Measurements from ENCODE around the gene ACER2. TPM values are rescaled to one million over a fixed set of nuclear protein-coding genes. Genes with fewer than 3 reads are reported as not detected.
A peak's percentile ranks its signal among the peaks of the same experiment; 100 is the strongest.
"Not testable (repeated sequence)": the region's sequence is repeated elsewhere in the genome, so short reads cannot be mapped to it uniquely, and the experiment has no call there.

Gene ACER2
- polyA plus RNA-seq, 3 donors = 2.9 to 5.6 (median 3.3) TPM

DNA sequence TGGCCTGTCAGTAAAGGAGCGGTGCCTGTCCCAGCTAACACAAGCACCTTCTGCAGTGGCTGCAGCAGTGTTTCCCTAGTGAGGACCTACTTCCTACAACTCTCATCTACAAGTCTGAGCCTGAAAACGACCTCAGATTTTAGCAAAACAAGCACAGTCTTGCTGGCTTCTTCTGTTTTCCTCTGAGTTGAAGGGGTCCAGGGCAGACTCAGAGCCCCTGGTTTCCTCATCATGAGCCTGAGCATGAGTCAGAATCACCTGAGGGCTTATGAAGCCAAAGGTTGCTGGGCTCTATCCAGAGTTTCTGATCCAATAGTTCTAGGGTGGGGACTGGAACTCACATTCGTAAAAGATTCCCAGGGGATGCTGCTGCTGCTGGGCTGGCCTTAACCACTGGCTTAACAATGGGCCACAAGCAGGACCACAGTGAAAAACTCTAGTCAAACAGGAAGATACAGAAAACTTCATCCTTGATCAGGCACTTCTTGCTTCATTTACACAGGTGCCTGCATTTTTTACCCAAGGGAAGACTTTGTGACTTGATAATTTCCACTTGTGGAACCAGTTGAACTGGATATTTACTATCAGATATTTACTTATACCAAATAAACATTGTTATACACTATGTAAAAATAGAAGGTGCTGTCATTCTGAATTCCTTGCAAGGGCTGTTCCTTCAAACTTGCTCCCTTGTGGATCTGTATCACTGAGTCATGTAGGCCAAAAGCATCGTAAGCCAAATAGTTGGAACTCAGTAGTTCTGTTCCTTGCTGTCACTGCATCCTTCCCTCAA lies 4.3 kb upstream of the ACER2 start:
- WGBS, 3 donors = 46 to 73% (median 60%) methylated on average over 4 of the region's 4 CpGs
- H3K27ac ChIP-seq (ENCODE audit: low read depth, low read length) = no peak overlapping the region

DNA sequence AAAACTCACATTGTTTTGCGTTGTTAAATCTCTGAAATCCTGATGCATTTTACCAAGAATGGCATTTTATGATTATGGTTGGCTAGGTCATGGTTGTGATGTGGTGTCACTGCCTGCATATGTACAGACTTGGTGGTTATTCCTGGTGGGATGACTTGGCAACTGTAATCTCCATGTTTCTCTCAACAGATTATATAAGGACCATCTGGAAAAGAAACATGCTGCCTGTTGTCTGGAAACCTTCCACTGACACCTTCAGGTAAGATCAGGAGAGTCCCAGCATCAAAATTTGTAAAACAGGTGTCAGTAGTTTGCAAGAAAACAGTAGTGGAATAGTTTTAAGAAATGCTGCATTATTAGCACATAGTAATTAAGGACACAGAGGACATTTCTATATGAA lies 3.0 kb upstream of the ACER2 start:
- H3K27ac ChIP-seq (ENCODE audit: low read depth, low read length) = no peak overlapping the region
- 94 to 96% (median 94%) methylated on average over 1 of the region's 1 CpG for WGBS, 3 donors

DNA sequence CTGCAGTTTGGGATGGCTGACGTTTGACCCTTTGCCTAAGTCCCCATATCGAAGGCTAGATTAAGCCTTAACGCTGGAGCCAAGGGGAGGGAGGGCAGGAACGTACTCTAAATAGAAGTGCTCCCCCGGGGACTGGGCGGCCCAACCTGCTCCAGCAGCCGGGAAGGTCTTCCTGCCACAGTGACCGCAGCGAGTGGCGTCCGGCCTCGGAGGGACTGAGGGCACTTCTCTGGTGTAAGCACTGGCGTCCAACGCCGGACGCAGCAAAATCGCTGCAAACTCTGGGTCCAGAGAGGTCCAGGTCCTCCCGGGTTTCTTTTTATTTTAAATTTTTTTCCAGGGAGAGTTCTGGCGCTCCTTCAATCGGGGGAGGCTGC lies 505 bp upstream of the ACER2 start:
- peak overlapping the region; percentile 41 for H3K27ac ChIP-seq (ENCODE audit: low read depth, low read length)
- WGBS, 3 donors = 2 to 5% (median 2%) methylated on average over 20 of the region's 20 CpGs

DNA sequence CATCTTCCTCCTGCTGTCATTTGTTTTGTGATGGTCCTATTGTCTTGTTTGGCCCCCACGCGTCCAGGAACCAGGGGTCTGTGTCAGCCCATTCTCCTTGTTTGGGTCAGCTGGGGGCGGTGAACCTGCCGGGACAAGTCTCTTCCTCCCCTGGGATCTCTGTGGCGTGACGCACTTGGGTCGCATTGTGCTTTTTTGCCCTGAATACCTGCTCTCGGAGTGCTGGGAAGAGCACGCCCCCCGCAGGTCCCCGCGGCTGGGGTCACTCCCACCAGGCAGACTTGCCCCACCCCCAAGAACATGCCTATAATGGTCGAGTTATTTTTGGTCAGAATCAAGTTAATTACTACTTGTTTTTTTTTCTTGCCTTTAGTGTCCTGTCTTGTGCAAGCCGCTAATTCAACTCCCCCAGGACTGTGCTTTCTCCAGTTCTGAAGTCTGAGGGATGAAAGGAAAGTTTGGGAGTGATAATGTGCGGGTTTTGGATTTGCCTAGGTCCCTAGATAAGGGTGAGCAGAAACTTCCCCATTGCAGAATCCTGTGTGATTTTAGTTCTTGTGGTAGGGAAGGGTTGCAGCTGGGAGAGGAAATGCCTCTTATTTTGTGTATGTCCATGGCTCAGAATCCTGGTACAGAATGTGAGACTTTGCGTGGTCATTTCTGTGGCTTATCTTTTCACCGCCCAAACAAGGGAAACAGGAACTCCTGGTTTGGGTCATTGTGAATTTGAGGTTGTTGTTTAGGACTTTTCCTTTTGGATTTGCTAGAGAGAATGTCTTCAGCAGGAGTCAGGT lies 789 bp downstream of the ACER2 start:
- no peak overlapping the region for H3K27ac ChIP-seq (ENCODE audit: low read depth, low read length)
- 1 to 4% (median 3%) methylated on average over 17 of the region's 17 CpGs for WGBS, 3 donors

DNA sequence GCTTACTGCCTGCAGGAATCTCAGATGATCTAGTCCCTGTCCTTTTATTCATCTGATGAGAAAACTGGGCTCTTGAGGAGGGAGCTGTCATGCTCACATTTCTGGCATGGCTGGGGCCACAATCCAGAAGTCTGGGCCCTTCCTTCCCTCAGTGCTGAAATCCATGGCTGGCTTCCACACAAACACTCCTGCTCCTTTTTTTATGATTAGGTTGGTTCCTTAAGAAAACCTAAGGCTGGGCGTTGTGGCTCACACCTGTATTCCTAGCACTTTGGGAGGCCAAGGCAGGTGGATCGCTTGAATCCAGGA lies 1.3 kb downstream of the ACER2 start:
- WGBS, 3 donors = 90 to 97% (median 97%) methylated on average over 2 of the region's 2 CpGs
- no peak overlapping the region for H3K27ac ChIP-seq (ENCODE audit: low read depth, low read length)

DNA sequence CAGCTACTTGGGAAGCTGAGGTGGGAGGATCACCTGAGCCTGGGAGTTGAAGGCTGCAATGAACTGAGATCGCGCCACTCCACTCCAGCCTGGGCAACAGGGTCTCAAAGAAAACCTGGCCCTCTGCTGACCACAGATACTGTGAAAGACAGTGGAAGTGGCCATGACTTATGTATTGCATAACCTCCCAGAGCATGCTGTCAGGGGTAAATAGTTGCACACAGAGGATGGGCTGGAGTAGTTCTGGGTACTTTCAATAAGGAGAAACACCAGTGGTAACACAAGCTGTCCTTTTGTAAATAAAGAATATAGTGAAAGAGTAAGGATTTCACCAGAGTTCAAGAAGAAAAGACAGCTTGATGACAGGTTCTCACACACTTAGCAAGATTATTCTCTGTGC lies 1.8 kb downstream of the ACER2 start:
- H3K27ac ChIP-seq (ENCODE audit: low read depth, low read length) = no peak overlapping the region
- WGBS, 3 donors = 99 to 100% (median 100%) methylated on average over 2 of the region's 2 CpGs

DNA sequence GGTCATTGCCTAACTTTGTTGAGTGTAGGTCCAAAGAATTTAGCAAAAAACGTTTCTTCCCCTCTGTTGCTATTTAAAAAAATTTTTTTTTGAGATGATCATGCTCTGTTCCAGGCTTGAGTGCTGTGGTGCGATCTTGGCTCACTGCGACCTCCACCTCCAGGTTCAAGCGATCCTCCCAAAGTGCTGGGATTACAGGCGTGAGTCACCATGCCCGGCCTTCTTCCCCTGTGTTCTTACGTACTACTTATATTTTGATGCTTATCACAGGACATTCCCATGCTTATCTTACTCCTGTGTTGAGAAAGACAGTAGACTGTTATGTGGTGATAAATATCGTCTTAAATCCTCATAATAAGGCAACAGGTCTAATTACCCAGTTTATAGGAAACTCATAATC lies 2.5 kb downstream of the ACER2 start:
- 86 to 92% (median 87%) methylated on average over 8 of the region's 8 CpGs for WGBS, 3 donors
- H3K27ac ChIP-seq (ENCODE audit: low read depth, low read length) = no peak overlapping the region

DNA sequence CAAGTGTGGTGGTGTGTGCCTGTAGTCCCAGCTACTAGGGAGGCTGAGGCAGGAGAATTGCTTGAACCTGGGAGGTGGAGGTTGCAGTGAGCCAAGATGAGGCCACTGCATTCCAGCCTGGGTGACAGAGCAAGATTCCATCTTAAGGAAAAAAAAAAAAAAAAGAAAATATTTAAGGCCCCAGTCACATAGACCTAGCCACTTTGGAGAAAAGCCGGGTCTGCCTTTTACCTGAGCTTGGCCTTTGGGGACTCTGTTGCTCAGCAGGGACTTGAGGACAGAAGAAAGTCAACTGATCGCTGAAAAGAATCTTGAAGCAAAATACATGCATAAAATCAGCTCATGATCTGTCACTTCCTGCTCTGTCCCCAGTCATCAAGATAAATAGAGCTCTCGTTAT lies 4.6 kb downstream of the ACER2 start:
- H3K27ac ChIP-seq (ENCODE audit: low read depth, low read length) = not testable (repeated sequence)
- WGBS, 3 donors = 61 to 94% (median 67%) methylated on average over 3 of the region's 3 CpGs

DNA sequence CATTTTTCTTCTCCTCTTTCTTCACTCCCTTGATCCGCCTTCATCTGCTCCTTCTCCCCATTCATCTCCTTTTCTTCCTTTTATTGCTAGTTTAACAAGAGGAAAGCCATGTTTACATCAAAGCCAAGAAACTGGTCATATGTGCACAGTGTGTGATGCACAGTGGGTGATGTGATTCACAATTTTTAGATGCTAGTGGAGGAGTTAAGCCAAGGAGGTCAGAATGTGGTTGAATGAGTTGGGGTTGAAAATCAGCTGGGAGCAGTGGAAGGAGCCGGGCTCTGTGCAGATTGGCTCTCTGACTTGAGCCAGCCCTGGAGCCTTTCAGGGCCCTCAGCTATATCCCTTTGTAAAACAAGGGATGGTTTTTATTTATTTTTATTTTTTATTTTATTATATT lies 7.3 kb downstream of the ACER2 start:
- 93 to 97% (median 93%) methylated on average over 2 of the region's 2 CpGs for WGBS, 3 donors

DNA sequence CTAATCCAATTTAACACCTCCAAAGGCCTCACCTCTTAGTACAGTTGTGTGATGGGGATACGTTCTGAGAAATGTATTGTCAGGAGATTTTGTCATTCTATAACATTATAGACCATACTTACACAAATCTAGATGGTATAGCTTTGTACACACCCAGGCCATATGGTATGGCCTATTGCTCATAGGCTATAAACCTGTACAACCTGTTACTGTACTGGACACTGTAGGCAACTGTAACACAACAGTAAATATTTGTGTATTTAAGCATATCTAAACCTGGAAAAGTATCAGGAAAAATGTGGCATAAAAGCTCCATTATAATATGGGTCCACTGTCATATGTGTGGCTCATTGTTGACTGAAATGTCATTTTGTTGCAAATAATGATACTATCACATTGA lies 12.1 kb downstream of the ACER2 start:
- 91 to 100% (median 100%) methylated on average over 1 of the region's 1 CpG for WGBS, 3 donors
- H3K27ac ChIP-seq (ENCODE audit: low read depth, low read length) = no peak overlapping the region

More for the DNA sequence above, 7.3 kb downstream of the ACER2 start:
- no peak overlapping the region for H3K27ac ChIP-seq (ENCODE audit: low read depth, low read length)

DNA sequence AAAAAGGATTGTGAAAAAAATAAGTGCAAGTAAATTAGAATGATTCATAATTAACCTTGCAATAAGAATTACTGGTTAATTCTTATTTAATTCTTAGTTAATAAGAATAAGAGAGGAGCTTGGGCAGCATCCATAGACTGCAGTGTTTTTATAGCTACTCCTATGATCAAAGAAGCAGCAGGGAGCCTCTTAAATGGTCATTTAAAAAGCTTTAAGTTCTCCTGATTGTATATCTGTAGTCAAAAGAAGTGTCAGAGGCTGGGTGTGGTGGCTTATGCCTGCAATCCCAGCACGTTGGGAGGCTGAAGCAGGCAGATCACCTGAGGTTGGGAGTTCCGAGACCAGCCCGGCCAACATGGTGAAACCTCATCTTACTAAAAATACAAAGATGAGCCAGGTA lies 14.4 kb downstream of the ACER2 start:
- WGBS, 3 donors = 93 to 100% (median 95%) methylated on average over 3 of the region's 3 CpGs
- H3K27ac ChIP-seq (ENCODE audit: low read depth, low read length) = no peak overlapping the region

DNA sequence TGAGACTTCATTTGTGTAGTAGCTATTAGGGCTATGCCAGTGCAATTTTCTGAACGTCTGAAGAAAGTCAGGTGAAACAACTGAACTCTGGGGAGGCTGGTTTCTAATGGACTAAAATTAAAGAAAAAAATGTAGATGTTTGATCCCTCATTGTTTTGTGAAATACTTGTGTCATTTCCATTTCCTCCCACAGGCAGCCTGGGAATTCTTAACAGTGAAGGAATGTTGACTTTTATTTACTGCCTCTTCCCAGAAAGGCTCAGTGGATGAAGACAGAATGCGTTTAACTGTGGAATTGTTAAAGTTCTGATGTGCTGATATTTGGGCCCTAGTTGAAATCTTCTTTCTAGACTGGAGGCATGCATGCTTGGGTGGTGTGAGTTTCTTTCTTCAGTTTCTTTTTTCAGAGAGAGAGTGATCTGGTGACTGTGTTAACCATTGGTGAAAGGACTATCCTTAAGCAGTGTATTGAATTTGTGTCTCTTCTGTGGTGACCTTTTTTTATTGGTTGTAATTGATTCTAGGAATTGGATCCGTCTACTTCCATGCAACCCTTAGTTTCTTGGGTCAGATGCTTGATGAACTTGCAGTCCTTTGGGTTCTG lies 15.5 kb downstream of the ACER2 start:
- no peak overlapping the region for H3K27ac ChIP-seq (ENCODE audit: low read depth, low read length)
- 39 to 56% (median 51%) methylated on average over 3 of the region's 3 CpGs for WGBS, 3 donors

DNA sequence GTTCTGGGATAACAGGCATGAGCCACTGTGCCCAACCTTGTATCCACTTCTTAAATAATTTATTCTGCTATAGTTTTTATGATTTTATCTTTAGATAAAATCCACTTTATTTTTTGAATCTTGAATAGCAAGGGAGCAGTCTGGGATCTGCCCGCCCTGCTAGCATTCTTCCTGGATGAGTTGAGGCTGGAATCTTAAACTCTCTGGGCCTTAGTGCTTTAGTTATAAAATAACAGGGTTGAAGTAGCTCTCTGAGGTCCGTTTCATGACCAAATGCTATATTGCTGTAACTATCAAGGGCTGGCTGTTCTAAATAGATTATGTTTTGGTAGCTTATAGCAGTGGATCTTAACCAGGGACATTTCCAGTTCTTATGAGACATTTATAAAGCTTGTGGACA lies 20.8 kb downstream of the ACER2 start:
- WGBS, 3 donors = 81 to 86% (median 83%) methylated on average over 2 of the region's 2 CpGs
- H3K27ac ChIP-seq (ENCODE audit: low read depth, low read length) = no peak overlapping the region

DNA sequence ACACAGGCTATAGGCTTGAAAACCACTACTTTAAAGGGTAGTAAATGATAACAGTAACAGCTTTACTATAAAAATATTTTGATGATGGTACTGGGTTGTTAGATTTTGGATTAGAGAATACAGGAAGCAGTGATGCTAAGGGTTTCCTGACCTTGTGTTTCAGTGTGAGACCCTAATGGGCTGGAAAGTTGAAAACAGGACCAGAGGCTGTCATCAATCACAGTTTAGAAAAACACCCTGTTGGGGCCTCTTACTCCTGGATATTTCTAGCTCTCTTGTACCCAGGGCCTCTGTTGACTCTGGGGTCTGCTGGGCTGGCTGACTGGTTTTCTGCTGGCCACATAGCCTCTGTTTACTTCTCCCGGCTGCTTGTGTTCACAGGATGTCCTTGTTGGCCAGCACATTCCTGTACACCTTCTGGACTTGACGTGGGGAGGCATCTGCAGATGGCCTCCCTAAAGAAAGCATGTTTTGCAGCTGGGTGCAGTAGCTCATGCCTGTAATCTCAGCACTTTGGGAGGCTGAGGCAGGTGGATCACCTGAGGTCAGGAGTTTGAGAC lies 21.5 kb downstream of the ACER2 start:
- WGBS, 3 donors = 64 to 70% (median 64%) methylated on average over 2 of the region's 2 CpGs
- H3K27ac ChIP-seq (ENCODE audit: low read depth, low read length) = no peak overlapping the region

DNA sequence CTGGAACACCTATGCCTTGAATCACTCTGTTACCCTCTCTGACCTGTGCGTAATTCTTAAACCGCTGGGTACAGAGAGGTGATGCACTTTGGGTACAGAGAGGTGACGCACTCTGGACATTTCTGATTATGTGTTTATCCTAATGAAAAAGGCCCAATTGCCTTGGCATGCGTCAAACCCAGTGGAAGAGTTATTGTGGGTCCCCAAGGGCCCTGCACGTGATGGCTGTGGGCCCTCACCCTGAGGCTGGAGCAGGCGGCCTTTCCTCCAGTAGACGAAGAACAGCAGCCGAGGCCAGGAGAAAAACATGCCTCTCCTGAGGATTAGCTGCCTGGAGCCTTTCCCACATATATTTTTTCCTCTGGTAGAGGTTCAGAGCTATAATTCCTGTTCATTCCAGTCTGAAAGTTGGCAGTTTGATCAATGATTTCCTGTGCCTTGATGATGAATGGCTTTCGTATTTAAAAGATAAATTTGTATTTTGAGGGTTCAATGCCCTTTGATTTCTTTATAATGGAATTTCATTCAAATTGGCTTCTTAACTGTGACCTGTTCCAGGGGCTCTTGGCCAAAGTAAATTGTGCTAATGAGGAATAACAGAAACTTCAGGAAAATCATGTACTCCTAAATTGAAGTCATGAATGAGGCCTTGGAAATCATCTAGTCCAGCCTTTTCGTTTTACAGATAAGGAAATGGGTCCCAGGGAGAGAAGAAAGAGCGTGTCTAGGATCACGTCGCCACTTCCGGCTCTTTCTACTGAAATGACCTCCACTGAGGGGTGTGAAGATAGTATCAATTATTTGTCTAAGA lies 22.8 kb downstream of the ACER2 start:
- 47 to 58% (median 55%) methylated on average over 14 of the region's 14 CpGs for WGBS, 3 donors
- H3K27ac ChIP-seq (ENCODE audit: low read depth, low read length) = no peak overlapping the region

DNA sequence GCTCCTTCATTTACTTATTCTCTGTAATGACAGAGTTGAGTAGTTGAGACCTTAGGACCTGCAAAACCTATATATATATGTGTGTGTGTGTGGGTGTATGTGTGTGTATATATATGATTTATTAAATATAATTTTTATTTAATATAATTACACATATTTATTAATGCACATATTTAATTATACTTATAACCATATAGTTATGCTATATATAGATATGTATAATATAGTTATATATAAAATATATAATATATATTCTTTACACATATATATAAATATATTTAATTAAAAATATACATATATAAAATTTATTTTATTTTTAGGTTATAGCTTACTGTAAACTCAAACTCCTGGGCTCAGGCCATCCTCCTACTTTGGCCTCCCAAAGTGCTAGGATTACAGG lies 23.7 kb downstream of the ACER2 start:
- H3K27ac ChIP-seq (ENCODE audit: low read depth, low read length) = no peak overlapping the region

DNA sequence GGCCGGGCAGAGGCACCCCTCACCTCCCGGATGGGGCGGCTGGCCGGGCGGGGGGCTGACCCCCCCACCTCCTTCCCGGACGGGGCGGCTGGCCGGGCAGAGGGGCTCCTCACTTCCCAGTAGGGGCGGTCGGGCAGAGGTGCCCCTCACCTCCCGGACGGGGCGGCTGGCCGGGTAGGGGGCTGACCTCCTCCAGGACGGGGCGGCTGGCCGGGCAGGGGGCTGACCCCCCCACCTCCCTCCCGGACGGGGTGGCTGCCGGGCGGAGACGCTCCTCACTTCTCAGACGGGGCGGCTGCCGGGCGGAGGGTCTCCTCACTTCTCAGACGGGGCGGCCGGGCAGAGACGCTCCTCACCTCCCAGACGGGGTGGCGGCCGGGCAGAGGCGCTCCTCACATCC lies 24.9 kb downstream of the ACER2 start:
- 94 to 99% (median 94%) methylated on average over 15 to 29 of the region's 35 CpGs for WGBS, 3 donors
- not testable (repeated sequence) for H3K27ac ChIP-seq (ENCODE audit: low read depth, low read length)

DNA sequence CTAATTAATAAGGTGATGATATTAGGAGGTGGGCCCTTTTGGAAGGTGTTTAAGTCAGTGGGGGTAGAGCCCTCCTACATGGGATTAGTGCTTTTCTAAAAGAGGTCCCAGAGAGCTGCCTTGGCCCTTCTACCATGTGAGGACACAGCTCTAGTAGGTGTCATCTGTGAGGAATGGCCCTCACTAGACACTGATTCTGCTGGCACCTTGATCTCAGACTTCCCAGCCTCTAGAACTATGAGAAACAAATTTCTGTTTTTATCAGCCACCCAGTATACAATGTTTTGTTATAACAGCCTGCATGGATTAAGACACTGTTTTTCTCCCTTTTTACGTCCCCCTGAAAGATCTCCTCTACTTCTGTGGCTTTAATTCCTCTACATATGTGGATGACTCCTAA lies 31.6 kb downstream of the ACER2 start:
- 86 to 95% (median 93%) methylated on average over 1 of the region's 1 CpG for WGBS, 3 donors
- no peak overlapping the region for H3K27ac ChIP-seq (ENCODE audit: low read depth, low read length)

Data from adipose tissue (tissue), 3 donors.